NCI-H345 (cell line): ENCODE results near the gene RAB12.
A peak's percentile ranks its signal among the peaks of the same experiment; 100 is the strongest.
"Not testable (repeated sequence)": the region's sequence is repeated elsewhere in the genome, so short reads cannot be mapped to it uniquely, and the experiment has no call there.

Source experiments
- DNase-seq: peaks from one replicate; lab custom pipeline; 2025; lab: John Stamatoyannopoulos, UW

The RAB12 gene

GRCh38 chr18:8651478-8652261 lies 42.4 kb downstream of the RAB12 start:
- DNase-seq, result not testable (repeated sequence)

GRCh38 chr18:8654503-8655451 lies 45.5 kb downstream of the RAB12 start:
- DNase-seq, result peak; percentile 40

- no peak for DNase-seq
These were observed 47.0 kb downstream of the RAB12 start for GRCh38 chr18:8656232-8656631.

GRCh38 chr18:8657050-8657820 lies 48.0 kb downstream of the RAB12 start:
- peak; percentile 59 for DNase-seq

- DNase-seq, result peak; percentile 23
These were observed 48.7 kb downstream of the RAB12 start for GRCh38 chr18:8657873-8658470.

GRCh38 chr18:8658858-8659485 lies 49.7 kb downstream of the RAB12 start:
- peak; percentile 79 for DNase-seq

GRCh38 chr18:8659609-8660242 lies 50.5 kb downstream of the RAB12 start:
- DNase-seq, result peak; percentile 77

GRCh38 chr18:8660316-8660715 lies 51.1 kb downstream of the RAB12 start:
- DNase-seq, result no peak

GRCh38 chr18:8661754-8662559 lies 52.7 kb downstream of the RAB12 start:
- DNase-seq, result peak; percentile 98

- DNase-seq, result peak; percentile 84
These were observed 53.5 kb downstream of the RAB12 start for GRCh38 chr18:8662560-8663255.

GRCh38 chr18:8667846-8668245 lies 58.6 kb downstream of the RAB12 start:
- no peak for DNase-seq

GRCh38 chr18:8668381-8668780 lies 59.1 kb downstream of the RAB12 start:
- DNase-seq, result peak; percentile 18

GRCh38 chr18:8669571-8669970 lies 60.3 kb downstream of the RAB12 start:
- DNase-seq, result no peak

GRCh38 chr18:8673256-8674209 lies 64.3 kb downstream of the RAB12 start:
- peak; percentile 75 for DNase-seq

- no peak for DNase-seq
These were observed 65.8 kb downstream of the RAB12 start for GRCh38 chr18:8675057-8675456.

- DNase-seq, result no peak
These were observed 72.0 kb downstream of the RAB12 start for GRCh38 chr18:8681196-8681595.

- DNase-seq, result no peak
These were observed 75.3 kb downstream of the RAB12 start for GRCh38 chr18:8684577-8684976.
